H1 (cell line): ENCODE data around the gene UNK. TPM values are rescaled to one million over a fixed set of nuclear protein-coding genes. Genes with fewer than 3 reads are reported as not detected.

Experiments used
- CTCF ChIA-PET: fragments of 300-600 bp; sonication (Branson Sonifier 250); formaldehyde crosslinking; loops from one replicate; lab custom pipeline; 2021; ENCODE audit not compliant: partially characterized antibody; lab: Charles Lee
- POLR2A ChIA-PET: fragments of 300-600 bp; sonication (Branson Sonifier 250); formaldehyde crosslinking; loops from one replicate; lab custom pipeline; 2021; ENCODE audit warnings: inconsistent platforms; ENCODE audit not compliant: partially characterized antibody; lab: Charles Lee
- DNase-seq, 2 experiments: peaks; one replicate each; pipeline versions ENCODE4 v3.0.0 to v3.0.0-alpha.2; 2010 to 2022; ENCODE audit warnings: low spot score in 2 of 2, low read depth in 1 of 2, mixed read lengths in 1 of 2
- FAIRE-seq: peaks from 2 replicates; lab custom pipeline; 2011; peaks lifted over from hg19 to GRCh38; lab: Jason Lieb, UNC
- H2AFZ ChIP-seq: 2 replicates; pipeline ENCODE4 v1.8.1; 2012; ENCODE audit warnings: low read length, inconsistent platforms
- H2AK5ac ChIP-seq: 2 replicates; pipeline ENCODE4 v1.6.1; 2013; ENCODE audit warnings: low read depth, low read length
- H2BK120ac ChIP-seq: replicated peaks from 2 replicates; pipeline ENCODE3; 2013; ENCODE audit warnings: low read depth, low read length, inconsistent platforms
- H2BK12ac ChIP-seq: 2 replicates; pipeline ENCODE4 v1.6.1; 2013; ENCODE audit warnings: low read depth, low read length
- H2BK15ac ChIP-seq: 2 replicates; pipeline ENCODE4 v1.6.1; 2013; ENCODE audit warnings: low read length
- H2BK20ac ChIP-seq: 2 replicates; pipeline ENCODE4 v1.6.1; 2013; ENCODE audit warnings: low read length
- H2BK5ac ChIP-seq: 2 replicates; pipeline ENCODE4 v1.6.1; 2013; ENCODE audit warnings: low read depth, low read length
- H3K14ac ChIP-seq: 2 replicates; pipeline ENCODE4 v1.6.1; 2013; ENCODE audit warnings: inconsistent platforms; ENCODE audit not compliant: insufficient read length
- H3K18ac ChIP-seq: 2 replicates; pipeline ENCODE4 v1.6.1; 2013; ENCODE audit warnings: low read length; ENCODE audit errors: extremely low read depth
- H3K23ac ChIP-seq: 2 replicates; pipeline ENCODE4 v1.6.1; 2013; ENCODE audit warnings: inconsistent platforms; ENCODE audit not compliant: insufficient read length
- H3K23me2 ChIP-seq: 2 replicates; pipeline ENCODE4 v1.6.1; 2013; ENCODE audit warnings: low read depth, low read length
- H3K27ac ChIP-seq: 2 replicates; pipeline ENCODE4 v1.6.1; 2011; ENCODE audit warnings: low read depth, low read length, inconsistent platforms
- H3K27me3 ChIP-seq, 4 experiments: replicated peaks in 1 of 4; 1 replicate in 1 of 4; 2 replicates in 3 of 4; pipeline versions ENCODE4 v1.6.1 to v1.8.1; 2011 to 2013; ENCODE audit warnings: low read length in 3 of 4, mild to moderate bottlenecking in 3 of 4, inconsistent platforms in 2 of 4, mixed read lengths in 2 of 4, moderate library complexity in 1 of 4; ENCODE audit not compliant: control insufficient read depth in 3 of 4, insufficient read depth in 3 of 4; ENCODE audit errors: extremely low read depth in 1 of 4
- H3K36me3 ChIP-seq, 4 experiments: 2 replicates each; pipeline versions ENCODE4 v1.6.1 to v1.8.1; 2011 to 2013; ENCODE audit warnings: mild to moderate bottlenecking in 4 of 4, low read length in 3 of 4, moderate library complexity in 2 of 4, control low read depth in 1 of 4, inconsistent platforms in 1 of 4; ENCODE audit not compliant: insufficient read depth in 4 of 4, control insufficient read depth in 2 of 4
- H3K4ac ChIP-seq: replicated peaks from 2 replicates; pipeline ENCODE3; 2013; ENCODE audit warnings: low read length, low read depth, mixed read lengths, inconsistent platforms; ENCODE audit not compliant: insufficient read length
- H3K4me1 ChIP-seq, 4 experiments: replicated peaks in 1 of 4; 1 replicate in 1 of 4; 2 replicates in 3 of 4; pipeline versions ENCODE4 v1.6.1 to v1.8.1; 2011 to 2013; ENCODE audit warnings: low read length in 3 of 4, inconsistent platforms in 2 of 4, mixed read lengths in 1 of 4; ENCODE audit not compliant: insufficient read depth in 4 of 4, control insufficient read depth in 3 of 4
- H3K4me2 ChIP-seq, 2 experiments: 2 replicates each; pipeline versions ENCODE4 v1.6.1 to v1.8.1; 2011 to 2013; ENCODE audit warnings: low read depth in 2 of 2, low read length in 2 of 2, control low read depth in 1 of 2, inconsistent platforms in 1 of 2, mild to moderate bottlenecking in 1 of 2; ENCODE audit not compliant: insufficient read depth in 1 of 2
- H3K4me3 ChIP-seq, 4 experiments: fragments of 200-600, 300-600 bp in 1 of 4; sonication (generic), shearing (Covaris generic), sonication (Bioruptor Twin) in 1 of 4; 2 replicates each; pipeline versions ENCODE4 v1.5.1 to v1.8.1; 2011 to 2016; ENCODE audit warnings: low read length in 4 of 4, low read depth in 3 of 4, control low read depth in 2 of 4, inconsistent platforms in 2 of 4, mild to moderate bottlenecking in 2 of 4, mixed read lengths in 1 of 4, moderate library complexity in 1 of 4; ENCODE audit not compliant: insufficient read depth in 2 of 4; ENCODE audit errors: extremely low read depth in 1 of 4
- H3K56ac ChIP-seq: replicated peaks from 2 replicates; pipeline ENCODE3; 2013; ENCODE audit warnings: low read depth, mild to moderate bottlenecking, mixed read lengths, low read length, inconsistent platforms; ENCODE audit not compliant: insufficient read length
- H3K79me1 ChIP-seq: 2 replicates; pipeline ENCODE4 v1.6.1; 2013; ENCODE audit warnings: low read depth, low read length, control low read depth
- H3K79me2 ChIP-seq, 2 experiments: 2 replicates each; pipeline versions ENCODE4 v1.6.1 to v1.8.1; 2012 to 2013; ENCODE audit warnings: low read length in 2 of 2, mild to moderate bottlenecking in 2 of 2, inconsistent platforms in 1 of 2; ENCODE audit not compliant: insufficient read depth in 2 of 2, control insufficient read depth in 1 of 2
- H3K9ac ChIP-seq, 4 experiments: replicated peaks in 1 of 4; 1 replicate in 1 of 4; 2 replicates in 3 of 4; pipeline versions ENCODE4 v1.6.1 to v1.8.1; 2011 to 2013; ENCODE audit warnings: low read depth in 3 of 4, low read length in 3 of 4, control low read depth in 2 of 4, mild to moderate bottlenecking in 2 of 4, moderate library complexity in 2 of 4, inconsistent platforms in 1 of 4; ENCODE audit errors: extremely low read depth in 1 of 4
- H3K9me3 ChIP-seq, 2 experiments: 2 replicates each; pipeline versions ENCODE4 v1.6.1 to v1.8.1; 2012 to 2013; ENCODE audit warnings: mild to moderate bottlenecking in 2 of 2, moderate library complexity in 2 of 2, control low read depth in 1 of 2, inconsistent platforms in 1 of 2, low read depth in 1 of 2, low read length in 1 of 2, mixed read lengths in 1 of 2; ENCODE audit not compliant: insufficient read depth in 2 of 2
- H4K20me1 ChIP-seq, 2 experiments: replicated peaks in 1 of 2; 2 replicates each; pipeline versions ENCODE3 to v1.8.1; 2011 to 2013; ENCODE audit warnings: inconsistent platforms in 2 of 2, low read length in 2 of 2, mild to moderate bottlenecking in 1 of 2; ENCODE audit not compliant: insufficient read depth in 2 of 2, control insufficient read depth in 1 of 2
- H4K5ac ChIP-seq: 2 replicates; pipeline ENCODE4 v1.6.1; 2013; ENCODE audit warnings: low read length, low read depth, mixed read lengths, inconsistent platforms; ENCODE audit not compliant: insufficient read length
- H4K8ac ChIP-seq: 2 replicates; pipeline ENCODE4 v1.8.0; 2013; ENCODE audit warnings: mild to moderate bottlenecking, moderate library complexity, low read length, inconsistent platforms; ENCODE audit not compliant: insufficient read depth; ENCODE audit errors: extremely low read depth
- H4K91ac ChIP-seq: replicated peaks from 2 replicates; pipeline ENCODE3; 2013; ENCODE audit warnings: low read length, mixed read lengths, inconsistent platforms; ENCODE audit not compliant: insufficient read length
- SRF ChIP-seq: IDR thresholded peaks from 2 replicates; pipeline ENCODE4 v1.6.1; 2011; ENCODE audit warnings: mild to moderate bottlenecking, low read depth, low read length, moderate library complexity
- TCF12 ChIP-seq: IDR thresholded peaks from 2 replicates; pipeline ENCODE4 v1.6.1; 2011; ENCODE audit warnings: low read depth, mild to moderate bottlenecking, low read length
- WGBS, 2 experiments: shearing (Covaris generic) in 1 of 2; methylation state at CpG; one replicate each; pipeline versions ENCODE4 v1.1.6 to v1.1.7; 2013 to 2015; ENCODE audit warnings: low lambda C conversion rate in 2 of 2, mixed read lengths in 2 of 2, inconsistent platforms in 1 of 2, low coverage in 1 of 2, missing lambda C conversion rate in 1 of 2; ENCODE audit not compliant: insufficient replicate concordance in 2 of 2, insufficient coverage in 1 of 2, insufficient read length in 1 of 2; ENCODE audit errors: extremely low coverage in 1 of 2, missing lambda C conversion rate in 1 of 2; 5-methylcytosine and 5-hydroxymethylcytosine counted together
- polyA plus RNA-seq, 7 experiments: library from polyadenylated mRNA; depleted of rRNA in 3 of 7; stranded (reverse) in 5 of 7; unstranded in 2 of 7; fragments of >200 nt in 5 of 7; fragments of 200-250 nt in 2 of 7; gene quantifications; 1 replicate in 5 of 7; 2 replicates in 1 of 7; 4 replicates in 1 of 7; pipeline versions ENCODE4 v1.2.1 to v1.2.3, GENCODE V29; 2011 to 2013; ENCODE audit warnings: missing spikeins in 2 of 7, mixed read lengths in 2 of 7
- total RNA-seq: library from RNA; stranded (reverse); fragmentation: NEBNext Ultra II Directional; extraction: Animal tissue kit (Norgen Biotek cat#: 25700); gene quantifications from 2 replicates; pipeline ENCODE4 v1.2.1, GENCODE V29; 2021

Gene UNK
- total and polyA plus RNA-seq, 2 of the 8 experiments (the other 6 are each of a cell fraction or from before 2014, with no cell fraction given), result 24.2 to 33.3 TPM

GRCh38 chr17:75861927-75862317 is 77.3 kb downstream of the UNK start:
- no peaks in the 10 kb centered on the region for H3K36me3 ChIP-seq
- FAIRE-seq (no peak), DNase-seq (no peak)
- no peaks in the 10 kb centered on the region for H3K9me3 ChIP-seq
- no peak overlapping the region for H4K5ac ChIP-seq
- no peak for TF ChIP-seq TCF12
- TF ChIP-seq SRF, result peak; percentile 34; the same call in 1 of the 2 replicates
- no peak overlapping the region for H4K8ac ChIP-seq
- no peak overlapping the region for H3K56ac ChIP-seq
- POLR2A ChIA-PET, result interaction anchor here (0.6 to 2.2 kb wide), 11 partner anchors 11 to 83 kb away, joined by 3 to 12 read pairs (median 4); partner anchors contain the start of gene UNK
- peaks cover 0 to 3% (median 1%) of the 10 kb centered on the region in 4 experiments; a peak in 4 of 7 replicates for H3K4me1 ChIP-seq
- no peak overlapping the region for H3K27ac ChIP-seq
- 0 out of 2 replicates have a peak overlapping the region, but pooled peaks have one; percentile 34 for H2AFZ ChIP-seq
- no peak overlapping the region for H3K23ac ChIP-seq
- H3K18ac ChIP-seq, result no peak overlapping the region
- CTCF ChIA-PET, result interaction anchor here (0.8 to 27.2 kb wide), 18 partner anchors 9 to 704 kb away, joined by 3 to 563 read pairs (median 5); partner anchors contain the start of genes TRIM47, TRIM65 and UNC13D
- H3K4me3 ChIP-seq, result no peak overlapping the region
- no peaks in the 10 kb centered on the region for H3K79me2 ChIP-seq
- no peaks in the 10 kb centered on the region for H3K79me1 ChIP-seq
- 88% methylated on average over 9 of the region's 9 CpGs; no CpG with 5 or more reads in 1 of the 2 experiments for WGBS, 2 experiments
- peak overlapping the region; percentile 88 for H2BK15ac ChIP-seq
- H4K91ac ChIP-seq, result no peak overlapping the region
- H3K9ac ChIP-seq, result no peak overlapping the region
- peak overlapping the region; percentile 68; the same call in 1 of the 2 replicates for H2BK12ac ChIP-seq
- H3K14ac ChIP-seq, result no peak overlapping the region
- no peaks in the 10 kb centered on the region for H3K27me3 ChIP-seq
- no peak overlapping the region for H2BK20ac ChIP-seq
- H3K4me2 ChIP-seq, result no peak overlapping the region
- H3K23me2 ChIP-seq, result no peaks in the 10 kb centered on the region
- no peak overlapping the region for H2BK5ac ChIP-seq
- no peak overlapping the region; the same call in 1 of the 2 replicates for H2AK5ac ChIP-seq
- H4K20me1 ChIP-seq, result no peaks in the 10 kb centered on the region
- no peak overlapping the region for H2BK120ac ChIP-seq
- H3K4ac ChIP-seq, result no peak overlapping the region
